ENCODE measurements around the gene THAP7. TPM values are rescaled to one million over a fixed set of nuclear protein-coding genes. Genes with fewer than 3 reads are reported as not detected.

THAP7 gene
- total RNA-seq, 1 donor = 21.8 TPM

GRCh38 chr22:20979243-20979809 lies 22.6 kb downstream of the THAP7 start:
- peak; percentile 49 for DNase-seq (ENCODE audit: low read depth)
- no peak overlapping the region for H3K4me3 ChIP-seq (ENCODE audit: low read depth, low read length)
- TF ChIP-seq CTCF (IDR thresholded peaks at IDR 0.05; ENCODE audit: insufficient read depth, low read length) = no peak

- no peak overlapping the region for H3K4me3 ChIP-seq (ENCODE audit: low read depth, low read length)
- no peak for DNase-seq (ENCODE audit: low read depth)
- no peak for TF ChIP-seq CTCF (IDR thresholded peaks at IDR 0.05; ENCODE audit: insufficient read depth, low read length)
Observed at GRCh38 chr22:20978419-20978818, 23.5 kb downstream of the THAP7 start.

GRCh38 chr22:20977516-20978170 lies 24.3 kb downstream of the THAP7 start:
- no peak for DNase-seq (ENCODE audit: low read depth)
- no peak overlapping the region for H3K4me3 ChIP-seq (ENCODE audit: low read depth, low read length)
- TF ChIP-seq CTCF (IDR thresholded peaks at IDR 0.05; ENCODE audit: insufficient read depth, low read length) = no peak

- no peak for DNase-seq (ENCODE audit: low read depth)
- no peak for TF ChIP-seq CTCF (IDR thresholded peaks at IDR 0.05; ENCODE audit: insufficient read depth, low read length)
- no peak overlapping the region for H3K4me3 ChIP-seq (ENCODE audit: low read depth, low read length)
Observed at GRCh38 chr22:20977019-20977418, 24.9 kb downstream of the THAP7 start.

- no peak for TF ChIP-seq CTCF (IDR thresholded peaks at IDR 0.05; ENCODE audit: insufficient read depth, low read length)
- no peak overlapping the region for H3K4me3 ChIP-seq (ENCODE audit: low read depth, low read length)
- DNase-seq (ENCODE audit: low read depth) = no peak
Observed at GRCh38 chr22:20976291-20976877, 25.5 kb downstream of the THAP7 start.

- no peak for TF ChIP-seq CTCF (IDR thresholded peaks at IDR 0.05; ENCODE audit: insufficient read depth, low read length)
- no peak for DNase-seq (ENCODE audit: low read depth)
- H3K4me3 ChIP-seq (ENCODE audit: low read depth, low read length) = no peak overlapping the region
Observed at GRCh38 chr22:20975541-20976290, 26.2 kb downstream of the THAP7 start.

All from fibroblast of the aortic adventitia (primary cell).